GM12875 (cell line): Measurements from ENCODE around the gene AKIRIN2.
A peak's percentile ranks its signal among the peaks of the same experiment; 100 is the strongest.
"Not testable (repeated sequence)": the region's sequence is repeated elsewhere in the genome, so short reads cannot be mapped to it uniquely, and the experiment has no call there.

Experiments used
- H3K4me3 ChIP-seq: one replicate; pipeline ENCODE4 v1.5.1; 2011; ENCODE audit warnings: low read depth, low read length, control low read depth
- CTCF ChIP-seq: IDR thresholded peaks from 2 replicates; pipeline ENCODE4 v1.5.1; 2011; ENCODE audit warnings: low read depth, mild to moderate bottlenecking, control low read depth, inconsistent platforms, low read length, moderate library complexity, borderline replicate concordance; ENCODE audit not compliant: insufficient read depth

Gene AKIRIN2

GRCh38 chr6:87714093-87714842, 12.2 kb upstream of the AKIRIN2 start:
- no peak overlapping the region for H3K4me3 ChIP-seq
- TF ChIP-seq CTCF, result no peak

- not testable (repeated sequence) for H3K4me3 ChIP-seq
These were observed 10.7 kb upstream of the AKIRIN2 start for GRCh38 chr6:87712713-87713112.

- TF ChIP-seq CTCF, result no peak
- H3K4me3 ChIP-seq, result no peak overlapping the region
These were observed 8.1 kb upstream of the AKIRIN2 start for GRCh38 chr6:87710090-87710489.

- H3K4me3 ChIP-seq, result not testable (repeated sequence)
These were observed 6.8 kb upstream of the AKIRIN2 start for GRCh38 chr6:87708581-87709427.

DNA sequence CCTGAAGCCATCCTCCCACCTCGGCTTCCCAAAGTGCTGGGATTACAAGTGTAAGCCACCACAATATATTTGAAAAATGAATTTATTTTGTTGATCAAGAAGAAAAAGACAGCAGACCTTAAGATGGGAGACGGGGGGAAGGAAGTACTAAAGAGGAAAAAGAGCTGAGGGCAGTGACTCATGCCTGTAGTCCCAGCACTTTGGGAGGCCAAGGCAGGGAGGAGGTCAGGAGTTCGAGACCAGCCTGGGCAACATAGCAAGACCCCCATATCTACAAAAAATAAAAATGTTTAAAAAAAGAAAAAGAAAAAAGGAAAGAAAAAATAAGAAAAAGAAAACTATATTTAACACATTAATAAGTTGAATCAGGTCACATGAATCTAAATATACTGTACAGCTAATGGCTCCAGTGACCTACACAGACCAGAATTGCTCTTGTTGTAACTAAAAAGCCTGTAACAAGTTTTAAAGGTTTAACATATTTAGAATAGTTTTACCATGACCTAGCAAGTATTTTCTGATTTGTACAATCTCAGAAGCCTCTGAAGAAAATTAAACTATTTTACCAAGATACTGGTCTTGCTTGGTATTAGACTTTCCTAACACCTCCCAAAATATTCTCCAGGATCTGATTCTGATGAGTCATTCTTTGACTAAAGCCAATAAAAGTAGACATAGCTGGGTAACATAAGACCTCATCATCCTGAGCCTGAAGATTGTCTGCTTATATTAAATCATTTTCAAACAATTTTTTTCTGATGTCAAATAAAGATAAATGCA, 4.3 kb upstream of the AKIRIN2 start:
- TF ChIP-seq CTCF, result no peak
- no peak overlapping the region for H3K4me3 ChIP-seq

GRCh38 chr6:87705070-87705691, 3.1 kb upstream of the AKIRIN2 start:
- TF ChIP-seq CTCF, result no peak
- H3K4me3 ChIP-seq, result no peak overlapping the region

- not testable (repeated sequence) for H3K4me3 ChIP-seq
These were observed 1.0 kb upstream of the AKIRIN2 start for GRCh38 chr6:87703039-87703438.

DNA sequence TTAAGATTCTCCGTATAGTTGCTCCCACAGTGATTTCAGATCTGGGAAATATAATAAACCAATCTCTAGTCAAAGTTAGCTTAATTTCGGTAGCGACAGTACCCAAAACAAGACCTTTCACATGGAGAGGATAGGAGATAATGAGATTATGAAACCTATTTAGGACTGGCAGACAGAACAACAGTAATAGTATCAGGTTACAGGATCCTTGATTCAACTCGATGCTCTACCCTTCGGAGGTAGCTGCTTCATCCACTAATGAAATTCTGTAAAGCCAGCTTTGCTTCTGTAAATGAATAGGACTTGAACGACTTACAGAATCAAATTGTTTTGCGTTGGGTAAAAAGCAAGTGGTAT, 534 bp upstream of the AKIRIN2 start:
- no peak for TF ChIP-seq CTCF

More for the DNA sequence above, 534 bp upstream of the AKIRIN2 start:
- H3K4me3 ChIP-seq, result peak overlapping the region; percentile 38
